ENCODE results near the gene VASN.

GRCh38 chr16:4342866-4343744, 28.5 kb upstream of the VASN start:
- TF ChIP-seq CTCF (conservative IDR thresholded peaks at IDR 0.05; ENCODE audit: low read depth, low read length) (no peak), EZH2 (IDR thresholded peaks at IDR 0.05; ENCODE audit: borderline replicate concordance, low read depth, low read length, poor library complexity, severe bottlenecking) (no peak)

Measured in A673 (cell line).